Measurements from ENCODE around the gene CUX1.

The CUX1 gene

GRCh38 chr7:102230593-102230992, 413.2 kb downstream of the CUX1 start:
- no peak for TF ChIP-seq GATA2 (IDR thresholded peaks at IDR 0.05; ENCODE audit: low read depth, low read length)
- TF ChIP-seq GATA3 (IDR thresholded peaks at IDR 0.05; ENCODE audit: low read depth, low read length): no peak

GRCh38 chr7:102232611-102233286, 415.3 kb downstream of the CUX1 start:
- no peak for TF ChIP-seq GATA3 (IDR thresholded peaks at IDR 0.05; ENCODE audit: low read depth, low read length)
- TF ChIP-seq GATA2 (IDR thresholded peaks at IDR 0.05; ENCODE audit: low read depth, low read length): no peak

- TF ChIP-seq GATA3 (IDR thresholded peaks at IDR 0.05; ENCODE audit: low read depth, low read length) (no peak), GATA2 (IDR thresholded peaks at IDR 0.05; ENCODE audit: low read depth, low read length) (no peak)
These were observed 416.7 kb downstream of the CUX1 start for GRCh38 chr7:102234131-102234530.

GRCh38 chr7:102234801-102235550, 417.6 kb downstream of the CUX1 start:
- TF ChIP-seq GATA2 (IDR thresholded peaks at IDR 0.05; ENCODE audit: low read depth, low read length): no peak
- TF ChIP-seq GATA3 (IDR thresholded peaks at IDR 0.05; ENCODE audit: low read depth, low read length): no peak

- TF ChIP-seq GATA3 (IDR thresholded peaks at IDR 0.05; ENCODE audit: low read depth, low read length) (no peak), GATA2 (IDR thresholded peaks at IDR 0.05; ENCODE audit: low read depth, low read length) (no peak)
These were observed 418.7 kb downstream of the CUX1 start for GRCh38 chr7:102236102-102236501.

- TF ChIP-seq GATA3 (IDR thresholded peaks at IDR 0.05; ENCODE audit: low read depth, low read length) (no peak), GATA2 (IDR thresholded peaks at IDR 0.05; ENCODE audit: low read depth, low read length) (no peak)
These were observed 419.3 kb downstream of the CUX1 start for GRCh38 chr7:102236592-102237287.

GRCh38 chr7:102239206-102239820, 421.9 kb downstream of the CUX1 start:
- TF ChIP-seq GATA3 (IDR thresholded peaks at IDR 0.05; ENCODE audit: low read depth, low read length) (no peak), GATA2 (IDR thresholded peaks at IDR 0.05; ENCODE audit: low read depth, low read length) (no peak)

- no peak for TF ChIP-seq GATA3 (IDR thresholded peaks at IDR 0.05; ENCODE audit: low read depth, low read length)
- no peak for TF ChIP-seq GATA2 (IDR thresholded peaks at IDR 0.05; ENCODE audit: low read depth, low read length)
These were observed 424.0 kb downstream of the CUX1 start for GRCh38 chr7:102241431-102241830.

GRCh38 chr7:102244601-102245000, 427.2 kb downstream of the CUX1 start:
- TF ChIP-seq GATA2 (IDR thresholded peaks at IDR 0.05; ENCODE audit: low read depth, low read length) (no peak), GATA3 (IDR thresholded peaks at IDR 0.05; ENCODE audit: low read depth, low read length) (no peak)

- TF ChIP-seq GATA3 (IDR thresholded peaks at IDR 0.05; ENCODE audit: low read depth, low read length) (no peak), GATA2 (IDR thresholded peaks at IDR 0.05; ENCODE audit: low read depth, low read length) (no peak)
These were observed 430.6 kb downstream of the CUX1 start for GRCh38 chr7:102248081-102248455.

- TF ChIP-seq GATA3 (IDR thresholded peaks at IDR 0.05; ENCODE audit: low read depth, low read length): no peak
- TF ChIP-seq GATA2 (IDR thresholded peaks at IDR 0.05; ENCODE audit: low read depth, low read length): no peak
These were observed 431.3 kb downstream of the CUX1 start for GRCh38 chr7:102248456-102249395.

- TF ChIP-seq GATA3 (IDR thresholded peaks at IDR 0.05; ENCODE audit: low read depth, low read length) (no peak; the same call in 1 of the 2 replicates), GATA2 (IDR thresholded peaks at IDR 0.05; ENCODE audit: low read depth, low read length) (peak; percentile 73)
These were observed 434.3 kb downstream of the CUX1 start for GRCh38 chr7:102251531-102252365.

All from SH-SY5Y (cell line).